Mucosa of rectum (tissue), 2 donors: ENCODE results near the gene MAGI1.

Experiments used
- H3K27ac ChIP-seq, 2 donors: one replicate each; pipeline ENCODE4 v1.7.0; 2013; ENCODE audit warnings: inconsistent platforms in 2 of 2, low read depth in 2 of 2, low read length in 2 of 2
- H3K27me3 ChIP-seq, 2 donors: one replicate each; pipeline ENCODE4 v1.7.0; 2013; ENCODE audit warnings: low read length in 2 of 2; ENCODE audit not compliant: control insufficient read depth in 2 of 2, insufficient read depth in 2 of 2
- H3K36me3 ChIP-seq, 2 donors: one replicate each; pipeline ENCODE4 v1.7.0; 2013; ENCODE audit warnings: low read length in 2 of 2; ENCODE audit not compliant: control insufficient read depth in 2 of 2, insufficient read depth in 2 of 2
- H3K4me1 ChIP-seq, 2 donors: one replicate each; pipeline ENCODE4 v1.7.0; 2013; ENCODE audit warnings: low read length in 2 of 2, mild to moderate bottlenecking in 1 of 2; ENCODE audit not compliant: control insufficient read depth in 2 of 2, insufficient read depth in 2 of 2
- H3K4me3 ChIP-seq, 2 donors: one replicate each; pipeline ENCODE4 v1.7.0; 2013; ENCODE audit warnings: low read length in 2 of 2
- H3K9ac ChIP-seq, 2 donors: one replicate each; pipeline ENCODE4 v1.7.0; 2013; ENCODE audit warnings: low read length in 2 of 2, low read depth in 1 of 2, mild to moderate bottlenecking in 1 of 2
- H3K9me3 ChIP-seq, 2 donors: one replicate each; pipeline ENCODE4 v1.7.0; 2013; ENCODE audit warnings: low read length in 2 of 2; ENCODE audit not compliant: control insufficient read depth in 2 of 2
- donor health status: healthy.
- donor health status: Normal muscosa, but diverticular disease.

MAGI1 gene

DNA sequence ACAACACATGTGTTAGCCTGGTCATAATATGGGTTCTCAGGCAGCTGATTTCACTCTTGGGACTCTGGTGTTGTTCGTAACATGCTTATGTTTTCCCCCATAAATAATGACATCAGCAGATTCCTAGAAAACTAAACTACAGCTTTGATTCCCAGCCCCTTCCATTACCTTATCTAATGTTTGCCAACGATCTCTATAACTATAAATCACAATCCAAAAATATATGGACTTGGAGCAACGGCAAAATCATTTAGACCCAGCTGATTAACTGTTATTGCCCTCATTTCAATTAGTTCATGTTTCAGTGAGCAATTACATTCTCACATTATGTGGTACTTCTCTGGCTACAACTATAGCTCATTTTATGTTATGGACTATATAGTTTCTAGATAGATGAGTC lies 531.3 kb downstream of the MAGI1 start:
- no peaks in the 10 kb centered on the region for H3K9me3 ChIP-seq
- no peak overlapping the region for H3K4me3 ChIP-seq
- H3K4me1 ChIP-seq = no peaks in the 10 kb centered on the region

DNA sequence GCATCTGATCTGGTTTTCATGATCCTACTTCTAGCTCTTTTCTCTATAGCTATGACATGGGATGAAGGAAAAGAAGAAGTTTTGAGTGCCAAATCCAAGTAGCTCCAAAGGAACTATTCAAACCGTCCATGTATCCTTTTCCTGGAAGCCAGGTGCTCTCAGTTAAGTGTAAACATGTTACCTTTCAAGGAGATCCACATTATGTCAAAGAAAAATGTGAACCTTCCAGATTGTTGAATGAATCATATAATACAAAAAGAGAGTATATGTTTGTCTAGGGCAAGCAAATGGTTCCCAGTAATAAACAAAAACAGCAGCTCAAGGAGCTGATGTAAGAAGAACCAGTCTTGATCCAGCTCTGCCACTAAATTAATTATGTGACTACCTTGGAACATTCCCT lies 534.9 kb downstream of the MAGI1 start:
- H3K9ac ChIP-seq = no peak overlapping the region
- no peaks in the 10 kb centered on the region for H3K36me3 ChIP-seq
- no peak overlapping the region for H3K4me3 ChIP-seq
- H3K27me3 ChIP-seq = no peaks in the 10 kb centered on the region
- no peaks in the 10 kb centered on the region for H3K9me3 ChIP-seq
- no peaks in the 10 kb centered on the region for H3K4me1 ChIP-seq
- H3K27ac ChIP-seq = no peak overlapping the region

More for the DNA sequence above, 531.3 kb downstream of the MAGI1 start:
- Histone ChIP-seq H3K9ac (no peak overlapping the region), H3K36me3 (no peaks in the 10 kb centered on the region), H3K27ac (no peak overlapping the region), H3K27me3 (no peaks in the 10 kb centered on the region)

DNA sequence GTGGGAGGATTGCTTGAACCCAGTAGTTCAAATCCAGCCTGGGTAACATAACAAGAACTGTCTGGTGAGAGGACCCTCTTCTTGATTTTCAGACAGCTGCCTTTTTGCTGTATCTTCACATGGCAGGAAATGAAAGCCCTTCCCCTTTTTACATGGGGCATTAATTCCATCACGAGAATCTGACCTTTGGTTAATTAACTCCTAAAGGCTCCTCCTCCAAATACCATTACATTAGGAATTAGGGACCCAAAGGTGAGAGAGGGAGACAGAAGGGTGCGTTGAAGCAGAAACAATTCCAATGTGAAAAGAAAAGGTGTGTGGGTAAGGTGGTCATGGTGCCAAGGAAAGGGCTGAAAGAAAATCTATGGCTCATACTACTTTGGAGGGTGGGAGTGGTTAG lies 536.2 kb downstream of the MAGI1 start:
- H3K9ac ChIP-seq = no peak overlapping the region
- H3K27ac ChIP-seq = no peak overlapping the region
- H3K27me3 ChIP-seq = no peaks in the 10 kb centered on the region
- H3K9me3 ChIP-seq = no peaks in the 10 kb centered on the region
- no peaks in the 10 kb centered on the region for H3K36me3 ChIP-seq
- no peaks in the 10 kb centered on the region for H3K4me1 ChIP-seq
- H3K4me3 ChIP-seq = no peak overlapping the region

DNA sequence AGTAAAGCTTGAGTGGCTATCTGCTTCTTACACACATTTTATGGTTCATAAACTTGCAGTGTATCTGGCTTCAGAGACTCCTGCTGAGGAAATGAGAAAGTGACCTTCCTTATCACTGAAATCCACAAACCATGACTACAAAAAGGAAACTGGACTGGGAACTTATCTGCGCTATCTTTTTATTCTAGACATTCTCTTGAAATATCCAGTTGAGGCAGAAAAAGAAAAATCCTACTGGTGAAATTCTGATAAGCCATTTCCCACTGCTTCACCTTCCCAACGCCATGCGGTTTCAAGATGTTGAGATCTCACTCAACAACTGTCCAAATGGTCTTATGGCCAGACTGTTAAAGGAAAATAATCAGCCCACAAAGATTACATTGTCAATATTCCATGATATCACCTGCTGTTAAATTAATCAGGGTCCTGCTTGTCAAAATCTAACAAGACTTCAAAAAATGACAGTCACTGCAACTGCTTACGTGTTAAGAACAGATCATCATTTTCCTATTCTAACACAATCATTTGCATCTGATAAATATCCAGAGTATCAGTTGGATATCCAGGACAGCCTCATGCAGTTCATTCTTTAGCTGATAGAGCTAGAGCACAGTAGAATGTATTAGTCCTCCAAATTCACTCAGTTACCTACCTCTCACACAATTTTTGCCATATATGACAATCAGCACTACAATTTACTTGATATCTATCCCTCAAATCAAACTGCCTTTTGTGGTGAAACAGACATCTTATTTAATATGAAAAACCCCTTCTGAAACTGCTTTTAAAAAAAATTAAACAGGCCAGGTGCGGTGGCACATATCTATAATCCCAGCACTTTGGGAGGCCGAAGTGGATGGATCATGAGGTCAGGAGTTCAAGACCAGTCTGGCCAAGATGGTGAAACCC lies 538.1 kb downstream of the MAGI1 start:
- no peaks in the 10 kb centered on the region for H3K9me3 ChIP-seq
- H3K4me1 ChIP-seq = no peaks in the 10 kb centered on the region
- H3K4me3 ChIP-seq = no peak overlapping the region
- H3K27ac ChIP-seq = no peak overlapping the region
- H3K9ac ChIP-seq = no peak overlapping the region
- no peaks in the 10 kb centered on the region for H3K27me3 ChIP-seq
- no peaks in the 10 kb centered on the region for H3K36me3 ChIP-seq

DNA sequence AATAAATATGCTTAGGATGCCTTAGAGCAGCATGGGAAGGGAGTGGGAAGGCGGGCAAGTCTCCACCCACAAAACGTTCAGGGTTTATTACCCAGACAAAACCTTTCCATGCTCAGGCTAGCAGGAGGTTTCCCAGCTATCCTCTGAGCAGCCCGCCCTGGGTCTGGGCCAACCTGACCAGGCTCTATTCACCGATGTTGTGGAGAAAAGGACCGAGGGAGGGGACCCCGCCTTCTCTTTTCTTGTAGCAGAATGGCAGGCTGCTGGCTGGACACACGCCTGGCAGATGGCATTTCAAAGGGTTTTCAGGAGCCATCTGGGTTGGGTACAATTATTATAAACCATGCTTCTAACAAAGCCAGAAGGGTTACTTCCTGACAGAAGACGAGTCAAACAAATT lies 540.9 kb downstream of the MAGI1 start:
- Histone ChIP-seq H3K36me3 (no peaks in the 10 kb centered on the region), H3K27ac (no peak overlapping the region), H3K27me3 (no peaks in the 10 kb centered on the region), H3K9ac (no peak overlapping the region), H3K9me3 (no peaks in the 10 kb centered on the region), H3K4me3 (no peak overlapping the region), H3K4me1 (no peaks in the 10 kb centered on the region)

DNA sequence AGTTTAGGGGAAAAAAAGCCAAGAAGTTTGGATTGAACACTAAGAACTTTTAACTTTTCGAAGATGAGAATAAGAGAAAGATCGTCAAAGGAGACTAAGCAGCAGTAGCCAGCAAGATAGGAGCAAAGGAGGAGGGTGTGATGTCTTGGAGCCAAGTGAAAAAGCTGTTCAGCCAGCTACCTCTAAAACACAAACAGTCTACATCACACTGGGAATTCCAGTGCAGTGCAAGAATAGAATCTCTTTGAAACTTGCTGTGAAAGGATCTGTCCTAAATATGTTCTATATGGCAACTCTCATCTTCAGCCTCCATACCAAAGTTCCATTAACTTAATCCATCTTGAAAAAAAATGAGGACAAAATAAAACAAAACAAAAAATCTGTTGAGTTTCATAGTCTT lies 541.5 kb downstream of the MAGI1 start:
- Histone ChIP-seq H3K4me3 (no peak overlapping the region), H3K9ac (no peak overlapping the region), H3K4me1 (no peaks in the 10 kb centered on the region), H3K27me3 (no peaks in the 10 kb centered on the region), H3K27ac (no peak overlapping the region), H3K36me3 (no peaks in the 10 kb centered on the region), H3K9me3 (no peaks in the 10 kb centered on the region)

DNA sequence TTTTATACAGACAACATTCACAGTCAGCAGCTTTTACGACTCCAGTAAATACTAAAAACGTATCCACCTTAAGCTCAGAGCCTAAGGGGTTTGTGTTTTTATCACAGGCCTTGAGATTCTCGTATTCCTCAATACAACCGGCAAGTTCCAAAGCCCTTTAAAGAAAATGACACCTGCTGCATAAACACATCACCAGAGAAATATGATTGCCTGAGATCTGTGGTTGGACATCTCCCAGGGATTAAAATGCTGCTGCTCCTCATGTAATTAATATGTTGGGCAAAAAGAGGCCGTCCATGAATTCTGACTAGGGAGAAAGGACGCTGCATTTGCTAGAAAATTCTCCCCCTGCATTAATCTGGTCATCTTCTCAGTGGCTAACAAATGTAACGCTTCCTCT lies 544.8 kb downstream of the MAGI1 start:
- no peaks in the 10 kb centered on the region for H3K4me1 ChIP-seq
- no peak overlapping the region for H3K4me3 ChIP-seq
- H3K36me3 ChIP-seq = no peaks in the 10 kb centered on the region
- H3K27me3 ChIP-seq = no peaks in the 10 kb centered on the region
- H3K9me3 ChIP-seq = no peaks in the 10 kb centered on the region
- no peak overlapping the region for H3K9ac ChIP-seq
- H3K27ac ChIP-seq = no peak overlapping the region

DNA sequence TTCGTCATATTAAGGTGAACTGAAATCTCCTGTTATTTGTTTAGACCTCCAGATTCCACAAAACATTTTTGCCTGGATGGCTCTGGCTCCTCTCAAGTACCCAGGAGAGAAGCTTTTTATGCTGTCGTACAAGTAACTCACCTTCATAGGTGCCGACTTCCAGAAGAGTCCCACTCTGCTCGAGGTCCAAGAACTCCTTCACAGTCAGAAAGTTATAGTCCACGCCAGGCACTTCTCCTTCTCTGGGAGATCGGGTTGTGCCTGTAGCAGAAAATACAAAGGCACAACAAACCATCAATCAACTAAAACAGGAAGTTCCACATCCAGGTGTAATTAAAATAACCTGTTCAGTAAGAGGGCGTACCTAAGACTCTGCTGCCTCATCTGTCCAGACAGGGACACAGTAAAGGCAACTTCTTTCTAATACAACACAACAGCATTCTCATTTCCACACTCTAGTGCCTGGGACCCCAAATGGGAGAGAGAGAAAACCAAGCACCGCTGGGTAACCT lies 545.3 kb downstream of the MAGI1 start:
- no peaks in the 10 kb centered on the region for H3K27me3 ChIP-seq
- no peaks in the 10 kb centered on the region for H3K9me3 ChIP-seq
- no peaks in the 10 kb centered on the region for H3K36me3 ChIP-seq
- H3K4me1 ChIP-seq = no peaks in the 10 kb centered on the region
- H3K9ac ChIP-seq = no peak overlapping the region
- H3K4me3 ChIP-seq = no peak overlapping the region
- no peak overlapping the region for H3K27ac ChIP-seq

DNA sequence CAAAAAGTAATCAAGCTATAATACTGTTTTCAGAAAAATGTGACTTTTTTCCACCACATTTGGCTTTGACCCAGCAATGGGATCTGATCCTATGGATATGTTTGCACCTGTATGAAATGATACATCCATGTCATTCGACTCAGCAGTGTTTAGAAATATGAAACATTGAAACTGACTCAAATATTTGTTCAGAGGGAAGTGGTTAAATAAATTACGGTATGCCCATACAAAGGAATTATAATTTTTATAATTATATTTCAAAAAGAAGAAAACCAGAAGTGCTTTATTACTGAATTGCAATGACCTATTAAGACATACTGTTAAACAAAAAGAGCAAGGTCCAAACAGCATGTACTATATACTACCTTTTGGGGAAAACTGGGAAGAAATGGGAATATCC lies 546.5 kb downstream of the MAGI1 start:
- Histone ChIP-seq H3K27me3 (no peaks in the 10 kb centered on the region), H3K9me3 (no peaks in the 10 kb centered on the region), H3K27ac (no peak overlapping the region), H3K4me3 (no peak overlapping the region), H3K36me3 (no peaks in the 10 kb centered on the region), H3K9ac (no peak overlapping the region), H3K4me1 (no peaks in the 10 kb centered on the region)

DNA sequence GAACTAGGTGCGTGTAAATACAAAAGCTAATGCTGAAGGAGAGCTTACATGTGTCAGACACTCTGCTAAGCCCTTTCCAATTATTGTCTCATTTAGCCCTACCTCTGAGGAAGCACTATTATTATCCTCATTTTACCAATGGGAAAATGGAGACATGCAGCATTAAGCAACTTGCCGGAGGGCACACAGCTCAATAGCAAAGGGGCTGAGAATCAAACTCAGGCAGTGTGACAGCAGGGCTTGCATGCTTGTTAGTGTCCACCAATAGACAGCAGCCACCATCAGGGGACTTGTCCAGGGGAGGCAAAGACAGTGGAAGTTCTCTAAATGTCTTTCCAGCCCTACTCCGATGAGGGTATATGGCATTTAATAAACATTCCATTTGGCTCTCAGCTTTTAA lies 548.6 kb downstream of the MAGI1 start:
- no peaks in the 10 kb centered on the region for H3K36me3 ChIP-seq
- no peaks in the 10 kb centered on the region for H3K27me3 ChIP-seq
- no peak overlapping the region for H3K4me3 ChIP-seq
- H3K4me1 ChIP-seq = peaks cover 0 to 3% of the 10 kb centered on the region in 2 donors
- no peaks in the 10 kb centered on the region for H3K9me3 ChIP-seq
- H3K27ac ChIP-seq = no peak overlapping the region
- H3K9ac ChIP-seq = no peak overlapping the region
